ENCODE data around the gene HOXB3. TPM values are rescaled to one million over a fixed set of nuclear protein-coding genes. Genes with fewer than 3 reads are reported as not detected.

The HOXB3 gene
- polyA plus RNA-seq, 1 donor (not counting 4 experiments of a cell fraction or from before 2014, with no cell fraction given), result 1.1 TPM

DNA sequence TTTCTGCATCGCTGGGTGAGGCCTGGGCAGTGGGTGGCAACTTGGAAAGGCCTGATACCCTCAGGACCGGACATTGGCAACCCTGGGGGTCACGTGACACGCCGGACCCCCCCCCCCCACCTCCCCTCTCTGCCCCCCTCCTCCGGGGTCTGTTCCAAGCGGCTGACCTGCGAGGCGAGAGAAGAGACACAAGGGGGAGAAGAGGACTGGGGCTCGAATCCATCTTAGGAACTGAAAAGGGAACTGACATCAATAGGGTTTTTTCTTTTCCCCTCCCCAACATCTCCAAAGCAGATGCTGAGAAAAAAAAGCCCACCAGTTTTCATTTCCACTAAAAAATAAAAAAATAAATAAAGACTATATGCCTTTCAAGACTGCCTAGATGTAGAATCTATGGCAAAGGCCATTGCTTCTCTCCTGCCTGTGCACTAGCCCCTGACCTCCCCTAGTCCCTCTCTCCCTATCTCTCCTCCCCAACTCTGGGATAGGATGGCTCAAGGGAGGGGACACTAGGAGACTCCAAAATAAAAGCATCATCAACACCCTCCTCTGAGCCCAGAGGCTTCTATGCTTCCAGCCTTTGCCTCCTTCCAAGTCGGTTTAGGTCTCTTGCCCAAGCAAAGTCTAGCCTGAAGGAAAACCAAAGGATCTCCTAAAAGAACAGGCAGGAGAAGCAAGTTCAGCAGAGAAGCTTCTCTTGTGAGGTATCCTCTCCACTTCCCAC, 37.4 kb downstream of the HOXB3 start:
- no peak for FAIRE-seq
- H3K9ac ChIP-seq (ENCODE audit: control insufficient read depth, extremely low read depth, insufficient read depth, low read length), result no peak overlapping the region
- no peak overlapping the region for H3K4me2 ChIP-seq (ENCODE audit: control insufficient read depth, extremely low read depth, insufficient read depth, low read depth, low read length)

DNA sequence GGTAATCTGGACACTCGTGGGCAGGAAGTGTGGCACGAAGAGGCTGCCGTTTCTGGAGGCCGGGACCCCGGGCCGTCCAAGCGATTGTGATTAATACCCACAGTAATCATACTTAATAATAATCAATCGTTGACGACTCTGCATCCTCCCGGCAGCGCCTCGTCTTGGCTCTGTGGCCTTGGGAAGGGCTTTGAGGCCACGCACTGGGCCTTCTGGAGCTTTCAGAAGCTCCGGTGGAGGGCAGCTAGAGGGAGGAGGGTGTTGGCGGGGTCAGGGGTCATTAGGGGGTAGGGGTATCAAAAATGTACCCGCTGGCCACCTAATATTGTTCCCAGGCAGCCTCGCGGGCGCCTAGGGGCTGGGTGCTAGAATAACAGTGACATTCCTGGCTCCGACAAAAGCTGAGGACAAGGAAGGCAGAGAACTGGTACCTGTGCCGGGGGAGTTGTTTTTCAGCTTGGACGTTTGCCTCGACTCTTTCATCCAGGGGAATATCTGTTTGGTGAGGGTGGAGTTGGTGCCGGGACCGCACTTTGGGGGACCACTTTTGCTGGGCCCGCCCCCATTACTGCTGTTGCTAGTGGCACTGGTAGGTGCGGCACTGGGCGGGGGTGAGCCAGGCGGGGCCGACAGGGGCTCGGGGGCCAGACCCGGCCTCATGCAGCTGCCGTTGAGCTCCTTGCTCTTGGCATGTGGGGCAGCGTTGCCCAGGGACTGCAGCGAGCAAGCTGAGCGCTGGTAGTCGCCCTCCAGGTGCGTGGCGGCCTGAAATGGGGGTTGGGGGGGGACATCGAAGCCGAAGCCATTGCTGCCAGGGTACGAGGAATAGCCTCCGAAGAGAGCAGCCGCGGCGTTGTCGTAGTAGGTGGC, 38.2 kb downstream of the HOXB3 start:
- no peaks in the 10 kb centered on the region for H3K9me1 ChIP-seq (ENCODE audit: control insufficient read depth, extremely low read depth, insufficient read depth, low read length)
- DNase-seq (ENCODE audit: low read depth, low spot score) (no peak), FAIRE-seq (no peak)
- H3K79me2 ChIP-seq (ENCODE audit: control insufficient read depth, insufficient read depth, low read length), result no peaks in the 10 kb centered on the region
- no peak overlapping the region for H3K9ac ChIP-seq (ENCODE audit: control insufficient read depth, extremely low read depth, insufficient read depth, low read length)
- no peak for TF ChIP-seq EZH2 (IDR thresholded peaks at IDR 0.05; ENCODE audit: low read length)
- TF ChIP-seq, protein P1, sequence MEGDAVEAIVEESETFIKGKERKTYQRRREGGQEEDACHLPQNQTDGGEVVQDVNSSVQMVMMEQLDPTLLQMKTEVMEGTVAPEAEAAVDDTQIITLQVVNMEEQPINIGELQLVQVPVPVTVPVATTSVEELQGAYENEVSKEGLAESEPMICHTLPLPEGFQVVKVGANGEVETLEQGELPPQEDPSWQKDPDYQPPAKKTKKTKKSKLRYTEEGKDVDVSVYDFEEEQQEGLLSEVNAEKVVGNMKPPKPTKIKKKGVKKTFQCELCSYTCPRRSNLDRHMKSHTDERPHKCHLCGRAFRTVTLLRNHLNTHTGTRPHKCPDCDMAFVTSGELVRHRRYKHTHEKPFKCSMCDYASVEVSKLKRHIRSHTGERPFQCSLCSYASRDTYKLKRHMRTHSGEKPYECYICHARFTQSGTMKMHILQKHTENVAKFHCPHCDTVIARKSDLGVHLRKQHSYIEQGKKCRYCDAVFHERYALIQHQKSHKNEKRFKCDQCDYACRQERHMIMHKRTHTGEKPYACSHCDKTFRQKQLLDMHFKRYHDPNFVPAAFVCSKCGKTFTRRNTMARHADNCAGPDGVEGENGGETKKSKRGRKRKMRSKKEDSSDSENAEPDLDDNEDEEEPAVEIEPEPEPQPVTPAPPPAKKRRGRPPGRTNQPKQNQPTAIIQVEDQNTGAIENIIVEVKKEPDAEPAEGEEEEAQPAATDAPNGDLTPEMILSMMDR (optimal IDR thresholded peaks at IDR 0.05 in 1 of 3, IDR thresholded peaks at IDR 0.05 in 1 of 3, conservative IDR thresholded peaks at IDR 0.05 in 1 of 3; ENCODE audit: extremely low read depth in 1 of 3, insufficient read depth in 2 of 3, low read length in 3 of 3), result no peak
- dilution Hi-C loops (cut with MboI; ENCODE audit: extremely low pct_ligation_motif_present, low sequenced_read_pairs), result no loop called here
- H3K27ac ChIP-seq (ENCODE audit: control insufficient read depth, insufficient read depth, low read length), result no peak overlapping the region
- peaks cover 17% of the 10 kb centered on the region for H3K27me3 ChIP-seq (ENCODE audit: control insufficient read depth, extremely low read depth, insufficient read depth, low read length)
- peaks cover 0 to 3% of the 10 kb centered on the region in 2 experiments for H3K36me3 ChIP-seq (ENCODE audit: control insufficient read depth in 2 of 2, extremely low read depth in 1 of 2, insufficient read depth in 2 of 2, low read length in 2 of 2)
- no peaks in the 10 kb centered on the region for H3K9me3 ChIP-seq (ENCODE audit: control insufficient read depth, low read depth, low read length)
- H2AFZ ChIP-seq (ENCODE audit: control insufficient read depth, low read length), result no peak overlapping the region
- H4K20me1 ChIP-seq (ENCODE audit: control insufficient read depth, extremely low read depth, insufficient read depth, low read length), result no peaks in the 10 kb centered on the region
- no peak overlapping the region for H3K4me2 ChIP-seq (ENCODE audit: control insufficient read depth, extremely low read depth, insufficient read depth, low read depth, low read length)
- peaks cover 12% of the 10 kb centered on the region for H3K4me1 ChIP-seq (ENCODE audit: control insufficient read depth, extremely low read depth, insufficient read depth, low read length)
- no peak overlapping the region for H3K4me3 ChIP-seq (ENCODE audit: control insufficient read depth in 2 of 3, extremely low read depth in 1 of 3, insufficient read depth in 2 of 3, low read depth in 1 of 3, low read length in 3 of 3)

More for the DNA sequence above, 37.4 kb downstream of the HOXB3 start:
- Histone ChIP-seq H3K79me2 (ENCODE audit: control insufficient read depth, insufficient read depth, low read length) (no peaks in the 10 kb centered on the region), H3K9me1 (ENCODE audit: control insufficient read depth, extremely low read depth, insufficient read depth, low read length) (no peaks in the 10 kb centered on the region), H3K36me3 (ENCODE audit: control insufficient read depth in 2 of 2, extremely low read depth in 1 of 2, insufficient read depth in 2 of 2, low read length in 2 of 2) (peaks cover 0 to 3% of the 10 kb centered on the region in 2 experiments), H3K27ac (ENCODE audit: control insufficient read depth, insufficient read depth, low read length) (no peak overlapping the region), H4K20me1 (ENCODE audit: control insufficient read depth, extremely low read depth, insufficient read depth, low read length) (no peaks in the 10 kb centered on the region), H3K27me3 (ENCODE audit: control insufficient read depth, extremely low read depth, insufficient read depth, low read length) (peaks cover 17% of the 10 kb centered on the region), H3K9me3 (ENCODE audit: control insufficient read depth, low read depth, low read length) (no peaks in the 10 kb centered on the region), H3K4me1 (ENCODE audit: control insufficient read depth, extremely low read depth, insufficient read depth, low read length) (peaks cover 14% of the 10 kb centered on the region), H3K4me3 (ENCODE audit: control insufficient read depth in 2 of 3, extremely low read depth in 1 of 3, insufficient read depth in 2 of 3, low read depth in 1 of 3, low read length in 3 of 3) (no peak overlapping the region), H2AFZ (ENCODE audit: control insufficient read depth, low read length) (no peak overlapping the region)
- TF ChIP-seq EZH2 (IDR thresholded peaks at IDR 0.05; ENCODE audit: low read length), result no peak
- TF ChIP-seq, protein P1 (optimal IDR thresholded peaks at IDR 0.05 in 1 of 3, IDR thresholded peaks at IDR 0.05 in 1 of 3, conservative IDR thresholded peaks at IDR 0.05 in 1 of 3; ENCODE audit: extremely low read depth in 1 of 3, insufficient read depth in 2 of 3, low read length in 3 of 3), result no peak
- dilution Hi-C loops (cut with MboI; ENCODE audit: extremely low pct_ligation_motif_present, low sequenced_read_pairs), result no loop called here
- no peak for DNase-seq (ENCODE audit: low read depth, low spot score)
